A673 (cell line): Measurements from ENCODE around the gene CPZ. TPM values are rescaled to one million over a fixed set of nuclear protein-coding genes. Genes with fewer than 3 reads are reported as not detected.
"Not testable (repeated sequence)": the region's sequence is repeated elsewhere in the genome, so short reads cannot be mapped to it uniquely, and the experiment has no call there.

Experiments
- BruUV-seq: library from RNA; stranded (reverse); fragments of 400-500 nt; replicated peaks from 2 replicates; lab custom pipeline; 2021; lab: Mats Ljungman, UMichigan
- CTCF ChIA-PET: fragments of 300-600 bp; sonication (Branson Sonifier 250); formaldehyde crosslinking; loops from one replicate; lab custom pipeline; 2022; ENCODE audit warnings: antibody characterized with exemption; lab: Charles Lee
- POLR2A ChIA-PET: fragments of 300-600 bp; sonication (Branson Sonifier 250); formaldehyde crosslinking; loops from one replicate; lab custom pipeline; 2022; ENCODE audit warnings: antibody characterized with exemption; ENCODE audit not compliant: low non-redundant PET; lab: Charles Lee
- DNase-seq: peaks from one replicate; pipeline ENCODE4 v3.0.0-alpha.2; 2015; ENCODE audit warnings: low spot score
- H3K27ac ChIP-seq: fragments of 200-600 bp; sonication (generic); 2 replicates; pipeline ENCODE4 v1.5.1; 2016; ENCODE audit warnings: mixed run types, low read depth, mild to moderate bottlenecking, mixed read lengths, antibody characterized with exemption, low read length; ENCODE audit not compliant: poor library complexity, severe bottlenecking
- H3K27me3 ChIP-seq: fragments of 200-600 bp; sonication (generic); replicated peaks from 2 replicates; pipeline ENCODE4 v1.6.1; 2017; ENCODE audit warnings: mixed run types, low read depth, mild to moderate bottlenecking, mixed read lengths, antibody characterized with exemption, low read length; ENCODE audit not compliant: insufficient read depth, poor library complexity
- H3K36me3 ChIP-seq: fragments of 200-600 bp; sonication (generic); 2 replicates; pipeline ENCODE4 v1.6.1; 2016; ENCODE audit warnings: mixed run types, mild to moderate bottlenecking, mixed read lengths, antibody characterized with exemption, low read length; ENCODE audit not compliant: insufficient read depth, poor library complexity, severe bottlenecking
- H3K4me1 ChIP-seq: fragments of 200-600 bp; sonication (generic); 2 replicates; pipeline ENCODE4 v1.6.1; 2017; ENCODE audit warnings: mixed run types, mild to moderate bottlenecking, mixed read lengths, antibody characterized with exemption, low read length; ENCODE audit not compliant: insufficient read depth, poor library complexity, severe bottlenecking
- H3K4me3 ChIP-seq: fragments of 200-600 bp; sonication (generic); 2 replicates; pipeline ENCODE4 v1.5.1; 2016; ENCODE audit warnings: low read depth, mixed run types, mild to moderate bottlenecking, mixed read lengths, low read length; ENCODE audit not compliant: poor library complexity, severe bottlenecking
- H3K9me3 ChIP-seq: fragments of 200-600 bp; sonication (generic); 2 replicates; pipeline ENCODE4 v1.6.1; 2016; ENCODE audit warnings: mixed run types, low read depth, mild to moderate bottlenecking, mixed read lengths, antibody characterized with exemption, low read length; ENCODE audit not compliant: poor library complexity, severe bottlenecking
- CTCF ChIP-seq: fragments of 300-800, 200-600 bp; sonication (generic); conservative IDR thresholded peaks from 2 replicates; pipeline ENCODE4 v1.5.1; 2017; ENCODE audit warnings: low read depth, mild to moderate bottlenecking, antibody characterized with exemption, low read length, moderate library complexity, mixed read lengths
- EZH2 ChIP-seq: fragments of 200-600 bp; sonication (generic); IDR thresholded peaks from 2 replicates; pipeline ENCODE4 v1.6.1; 2017; ENCODE audit warnings: borderline replicate concordance, low read depth, mild to moderate bottlenecking, mixed read lengths, antibody characterized with exemption, low read length; ENCODE audit not compliant: poor library complexity, severe bottlenecking
- intact Hi-C: fragments of 100-400 bp; cut with micrococcal nuclease; formaldehyde crosslinking; loops from one replicate; pipeline ENCODE4 v1.10.0; 2022; ENCODE audit not compliant: unreplicated experiment
- total RNA-seq: library from RNA; stranded (reverse); gene quantifications from 2 replicates; pipeline ENCODE4 v1.2.3, GENCODE V29; 2021

The CPZ gene
- total RNA-seq, 1 experiment from 2014 or later = 0.34 TPM

GRCh38 chr4:8575457-8575856 lies 17.1 kb upstream of the CPZ start:
- Histone ChIP-seq H3K4me3 (no peak overlapping the region), H3K4me1 (no peaks in the 10 kb centered on the region), H3K36me3 (no peaks in the 10 kb centered on the region), H3K27ac (no peak overlapping the region), H3K9me3 (no peaks in the 10 kb centered on the region), H3K27me3 (peaks cover 18% of the 10 kb centered on the region)
- POLR2A ChIA-PET = no interaction called here
- CTCF ChIA-PET = no interaction called here
- no peak for DNase-seq
- TF ChIP-seq CTCF (no peak), EZH2 (no peak)
- no TSS peak for BruUV-seq
- intact Hi-C loops = no loop called here

GRCh38 chr4:8576591-8576990 lies 16.0 kb upstream of the CPZ start:
- CTCF ChIA-PET, POLR2A ChIA-PET, intact Hi-C loops, H3K27ac ChIP-seq, H3K9me3 ChIP-seq, DNase-seq, H3K4me3 ChIP-seq, H3K4me1 ChIP-seq, H3K36me3 ChIP-seq, BruUV-seq: not testable (repeated sequence)
- H3K27me3 ChIP-seq = peaks cover 26% of the 10 kb centered on the region

GRCh38 chr4:8577046-8577445 lies 15.5 kb upstream of the CPZ start:
- Histone ChIP-seq H3K9me3 (no peaks in the 10 kb centered on the region), H3K4me3 (no peak overlapping the region), H3K36me3 (no peaks in the 10 kb centered on the region), H3K27ac (no peak overlapping the region), H3K27me3 (peaks cover 30% of the 10 kb centered on the region), H3K4me1 (no peaks in the 10 kb centered on the region)
- TF ChIP-seq CTCF (no peak), EZH2 (no peak)
- BruUV-seq = no TSS peak
- intact Hi-C loops = no loop called here
- ChIA-PET CTCF (no interaction called here), POLR2A (no interaction called here)
- DNase-seq = no peak

- intact Hi-C loops = no loop called here
- Histone ChIP-seq H3K36me3 (no peaks in the 10 kb centered on the region), H3K27ac (no peak overlapping the region), H3K9me3 (no peaks in the 10 kb centered on the region), H3K4me3 (no peak overlapping the region), H3K27me3 (peaks cover 38% of the 10 kb centered on the region), H3K4me1 (no peaks in the 10 kb centered on the region)
- ChIA-PET POLR2A (no interaction called here), CTCF (no interaction called here)
- no peak for TF ChIP-seq CTCF
- TF ChIP-seq EZH2 = no peak
- no peak for DNase-seq
- no TSS peak for BruUV-seq
Observed at GRCh38 chr4:8577972-8578371, 14.6 kb upstream of the CPZ start.
